ENCODE data around the gene TRAPPC2L. TPM values are rescaled to one million over a fixed set of nuclear protein-coding genes. Genes with fewer than 3 reads are reported as not detected.

TRAPPC2L gene
- total RNA-seq, 2 donors from 2014 or later: 37.0 to 44.4 TPM

- DNase-seq (no peak), ATAC-seq (no peak)
- intact Hi-C loops (cut with DNase I, micrococcal nuclease): no loop called here
These were observed 55.0 kb downstream of the TRAPPC2L start for GRCh38 chr16:88911946-88912310.

Other genes with a start within 250 kb of the TRAPPC2L start
- not detected for gene IL17C, start 218.6 kb upstream of the TRAPPC2L start, total RNA-seq
- 100 to 1,000 TPM; 277 to 382 TPM for gene CYBA, start 206.1 kb upstream of the TRAPPC2L start, total RNA-seq
- gene MVD, start 194.0 kb upstream of the TRAPPC2L start, total RNA-seq: 100 to 1,000 TPM in 1 of 2 donors, 10 to 100 TPM in 1; 74.3 to 191 TPM
- gene SNAI3, start 170.6 kb upstream of the TRAPPC2L start, total RNA-seq: under 1 TPM; 0.15 to 0.92 TPM
- gene RNF166, start 150.7 kb upstream of the TRAPPC2L start, total RNA-seq: 10 to 100 TPM; 11.4 to 12.0 TPM
- gene CTU2, start 150.6 kb upstream of the TRAPPC2L start, total RNA-seq: 10 to 100 TPM in 1 of 2 donors, 1 to 10 TPM in 1; 9.8 to 15.0 TPM
- 100 to 1,000 TPM; 118 to 146 TPM for gene PIEZO1, start 71.9 kb upstream of the TRAPPC2L start, total RNA-seq
- 10 to 100 TPM in 1 of 2 donors, 1 to 10 TPM in 1; 6.8 to 14.8 TPM for gene CDT1, start 53.3 kb upstream of the TRAPPC2L start, total RNA-seq
- gene APRT, start 45.2 kb upstream of the TRAPPC2L start, total RNA-seq: 100 to 1,000 TPM; 112 to 199 TPM
- gene GALNS, start 180 bp upstream of the TRAPPC2L start, total RNA-seq: 10 to 100 TPM; 39.1 to 43.5 TPM
- gene PABPN1L, start 9.5 kb downstream of the TRAPPC2L start, total RNA-seq: not detected
- 10 to 100 TPM; 10.5 to 15.7 TPM for gene CBFA2T3, start 120.1 kb downstream of the TRAPPC2L start, total RNA-seq
- gene ACSF3, start 236.7 kb downstream of the TRAPPC2L start, total RNA-seq: 10 to 100 TPM; 55.6 to 62.9 TPM

Measured in left colon (tissue), 2 donors.